ENCODE data around the gene HEXB.
A peak's percentile ranks its signal among the peaks of the same experiment; 100 is the strongest.

HEXB gene

GRCh38 chr5:74684900-74685851 is at the start of gene HEXB:
TSS of gene HEXB (plus strand) at chr5:74685233. CDS start at chr5:74685261, 28 bp downstream.
- DNase-seq (ENCODE audit: low read depth), result peak; percentile 96

DNA sequence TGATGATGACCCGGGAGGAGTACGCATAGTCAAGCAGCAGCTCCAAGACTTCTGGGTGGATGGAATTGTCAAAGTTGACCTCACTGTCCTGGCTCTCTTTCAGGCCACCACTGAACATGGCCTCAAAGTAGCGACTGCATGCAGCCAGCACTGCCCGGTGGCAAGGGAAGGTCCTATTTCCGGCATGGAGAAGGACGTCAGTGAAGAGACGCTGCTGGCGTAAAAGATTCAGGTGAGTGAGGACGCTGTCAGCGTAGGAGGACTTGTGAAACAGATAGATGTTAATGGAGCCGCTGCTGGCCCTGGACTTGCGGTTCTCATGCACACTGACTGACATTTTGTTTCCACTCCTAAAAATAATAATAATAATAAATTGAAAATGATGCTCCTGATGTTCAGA is 48.9 kb upstream of the HEXB start:
- DNase-seq (ENCODE audit: low read depth), result no peak

GRCh38 chr5:74636552-74636951 is 48.5 kb upstream of the HEXB start:
- no peak for DNase-seq (ENCODE audit: low read depth)

DNA sequence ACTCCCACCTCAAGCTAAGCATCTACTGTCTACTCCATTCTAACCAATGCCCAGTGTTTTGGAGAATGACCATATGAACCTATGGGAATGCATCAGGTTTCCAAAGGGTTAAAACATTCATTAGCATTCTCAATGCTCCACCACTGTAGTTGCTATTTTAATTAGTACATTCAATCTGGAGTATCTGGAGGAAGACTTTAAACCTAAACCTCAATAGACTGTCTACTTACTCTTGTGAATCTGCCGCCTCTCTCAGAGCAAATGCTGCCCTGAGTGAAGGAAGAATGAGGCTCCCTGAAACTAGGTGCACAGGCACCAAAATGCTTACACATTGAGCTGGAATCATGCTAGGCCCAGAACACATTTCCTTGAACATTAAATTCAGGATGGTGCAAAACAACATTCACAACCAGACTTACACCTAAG is 46.5 kb upstream of the HEXB start:
- DNase-seq (ENCODE audit: low read depth), result no peak

- DNase-seq (ENCODE audit: low read depth), result peak; percentile 81
Observed at GRCh38 chr5:74638970-74639806, 45.8 kb upstream of the HEXB start.

GRCh38 chr5:74639807-74640449 is 45.1 kb upstream of the HEXB start:
- peak; percentile 61 for DNase-seq (ENCODE audit: low read depth)

GRCh38 chr5:74640450-74640953 is 44.5 kb upstream of the HEXB start, which contains the start of gene ENC1:
TSS of gene ENC1 (minus strand) at chr5:74640728. CDS start at chr5:74636485, 4,243 bp downstream.
- peak; percentile 91 for DNase-seq (ENCODE audit: low read depth)

DNA sequence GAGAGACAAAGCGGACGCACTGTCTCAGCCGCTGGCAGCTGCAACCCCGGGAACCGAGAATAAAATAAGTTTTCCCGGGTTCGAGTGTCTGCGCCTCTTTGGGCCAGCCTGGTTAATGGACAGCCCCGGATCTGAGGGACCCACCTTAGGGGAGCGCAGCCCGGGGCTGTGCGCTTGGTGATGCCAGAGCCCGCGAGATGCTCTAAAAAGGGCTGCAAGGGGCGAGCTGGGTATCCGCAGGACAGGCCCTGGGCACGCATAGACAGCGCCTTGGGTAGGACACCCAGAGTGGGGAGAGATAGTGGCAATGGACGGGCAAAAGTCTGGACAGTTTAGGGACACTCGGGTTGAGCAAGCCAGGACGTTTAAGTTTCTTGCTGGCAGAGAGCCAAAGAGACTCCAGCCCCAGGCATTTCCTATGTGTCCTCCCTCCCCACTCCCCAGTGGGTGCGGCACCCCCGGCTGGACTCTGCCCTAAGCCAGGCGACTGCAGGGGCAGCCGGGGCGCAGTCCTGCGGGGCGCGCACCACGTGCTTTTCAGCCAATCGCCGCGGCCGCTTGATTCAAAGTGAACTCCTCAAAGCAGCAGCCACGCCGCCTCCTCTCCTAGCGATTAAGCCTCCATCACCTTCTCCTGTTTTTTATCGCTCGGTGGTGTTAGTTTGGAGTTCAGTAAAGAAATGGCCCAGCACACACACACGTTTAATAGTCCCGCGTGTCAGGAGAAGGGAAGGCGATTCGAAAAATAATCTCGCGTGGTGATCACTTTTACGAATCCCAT is 43.9 kb upstream of the HEXB start:
- peak; percentile 93 for DNase-seq (ENCODE audit: low read depth)

GRCh38 chr5:74641735-74642542 is 43.1 kb upstream of the HEXB start:
- peak; percentile 90 for DNase-seq (ENCODE audit: low read depth)

- DNase-seq (ENCODE audit: low read depth), result peak; percentile 23
Observed at GRCh38 chr5:74642543-74642863, 42.5 kb upstream of the HEXB start.

- peak; percentile 97 for DNase-seq (ENCODE audit: low read depth)
Observed at GRCh38 chr5:74643111-74643562, 41.9 kb upstream of the HEXB start.

- DNase-seq (ENCODE audit: low read depth), result no peak
Observed at GRCh38 chr5:74647096-74647495, 37.9 kb upstream of the HEXB start.

GRCh38 chr5:74648835-74649293 is 36.2 kb upstream of the HEXB start:
- peak; percentile 74 for DNase-seq (ENCODE audit: low read depth)

GRCh38 chr5:74649421-74649973 is 35.5 kb upstream of the HEXB start:
- no peak for DNase-seq (ENCODE audit: low read depth)

DNA sequence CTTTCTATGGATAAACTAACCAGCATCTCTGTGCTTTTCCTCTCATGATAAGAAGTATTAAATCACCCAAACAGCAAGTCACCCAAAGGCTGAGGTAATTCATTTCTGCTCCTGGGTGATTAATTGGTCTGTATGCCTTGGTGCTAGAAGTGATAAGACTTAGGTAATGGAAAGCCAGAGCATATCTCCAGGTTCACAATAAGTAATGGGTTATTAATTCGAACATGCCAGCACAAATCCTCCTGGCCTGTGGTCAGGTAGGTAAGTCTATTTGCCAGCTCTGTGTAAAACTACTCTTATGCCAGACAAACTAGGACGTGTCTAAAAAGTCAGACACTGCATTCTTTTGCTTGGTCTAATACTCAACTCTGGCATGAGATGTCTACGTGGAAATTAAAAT is 33.3 kb upstream of the HEXB start:
- DNase-seq (ENCODE audit: low read depth), result no peak

DNA sequence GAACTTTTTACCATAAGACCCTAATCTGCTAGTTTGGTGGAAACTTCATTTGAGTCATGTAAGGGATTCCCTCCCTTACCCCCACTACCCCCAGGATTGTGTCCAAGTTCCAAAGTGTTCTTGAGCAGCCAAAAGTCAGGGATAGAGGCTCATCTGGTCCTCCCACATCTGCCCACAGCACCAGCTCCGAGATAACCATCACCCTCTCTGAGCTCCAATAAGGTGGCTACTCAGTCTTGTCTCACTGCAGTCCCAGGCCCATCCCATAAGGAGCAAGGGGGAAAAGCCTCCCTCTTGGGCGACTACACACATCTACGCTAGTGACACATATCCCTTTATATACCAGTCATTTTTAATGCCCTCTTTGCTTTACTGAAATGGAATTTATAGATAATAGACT is 32.5 kb upstream of the HEXB start:
- DNase-seq (ENCODE audit: low read depth), result no peak

GRCh38 chr5:74653991-74654390 is 31.0 kb upstream of the HEXB start:
- DNase-seq (ENCODE audit: low read depth), result no peak

DNA sequence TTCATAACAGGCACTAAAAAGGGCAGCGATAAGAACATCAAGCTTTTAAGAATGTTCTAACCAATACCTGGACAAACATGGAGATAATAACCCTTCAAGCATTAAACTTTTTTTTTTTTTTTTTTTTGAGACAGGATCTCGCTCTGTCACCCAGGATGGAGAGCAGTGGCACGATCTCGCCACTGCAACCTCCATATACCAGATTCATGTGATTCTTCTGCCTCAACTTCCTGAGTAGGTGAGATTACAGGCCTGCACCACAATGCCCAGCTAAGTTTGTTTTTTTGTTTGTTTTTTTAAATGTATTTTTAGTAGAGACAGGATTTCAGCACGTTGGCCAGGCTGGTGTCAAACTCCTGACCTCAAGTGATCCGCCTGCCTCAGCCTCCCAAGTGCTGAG is 29.8 kb upstream of the HEXB start:
- DNase-seq (ENCODE audit: low read depth), result no peak

GRCh38 chr5:74655716-74656115 is 29.3 kb upstream of the HEXB start:
- DNase-seq (ENCODE audit: low read depth), result no peak

DNA sequence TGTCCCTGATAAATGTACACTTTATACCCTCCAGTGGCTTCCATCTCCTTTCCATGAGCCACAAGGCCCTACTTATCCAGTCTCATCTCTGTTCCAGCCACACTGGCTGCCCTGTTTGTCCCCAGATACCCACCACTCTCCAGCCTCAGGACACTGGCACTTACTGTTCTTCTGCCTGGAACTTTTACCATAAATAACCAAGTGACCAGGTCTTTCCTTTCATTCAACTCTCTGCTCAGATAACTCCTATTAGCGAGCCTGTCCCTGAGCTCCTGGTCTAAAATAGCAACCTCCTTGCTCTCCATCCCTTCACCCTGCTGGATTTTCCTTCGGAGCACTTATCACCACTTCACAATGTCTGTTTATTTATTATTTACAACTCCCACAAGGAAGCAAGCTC is 27.9 kb upstream of the HEXB start:
- DNase-seq (ENCODE audit: low read depth), result no peak

All from ELR (cell line).